Neutrophil (primary cell): ENCODE measurements around the gene ENDOV.

ENCODE experiments used
- H3K27ac ChIP-seq: fragments of 200-600 bp; sonication (generic); 2 replicates; pipeline ENCODE4 v1.5.1; 2016; ENCODE audit warnings: mild to moderate bottlenecking, moderate library complexity
- H3K27me3 ChIP-seq: fragments of 200-600 bp; sonication (generic); 2 replicates; pipeline ENCODE4 v1.6.0; 2016; ENCODE audit warnings: mild to moderate bottlenecking
- H3K36me3 ChIP-seq: fragments of 200-600 bp; sonication (generic); 2 replicates; pipeline ENCODE4 v1.5.1; 2017
- H3K4me1 ChIP-seq, 2 experiments: fragments of 200-600 bp in 1 of 2; sonication (generic) in 1 of 2; 1 replicate in 1 of 2; 2 replicates in 1 of 2; pipeline versions ENCODE4 v1.5.1 to v1.6.1; 2013 to 2016; ENCODE audit warnings: low read depth in 1 of 2, low read length in 1 of 2, mild to moderate bottlenecking in 1 of 2, moderate library complexity in 1 of 2; ENCODE audit not compliant: control insufficient read depth in 1 of 2, insufficient read depth in 1 of 2
- H3K4me3 ChIP-seq, 2 experiments: fragments of 200-600 bp in 1 of 2; sonication (generic) in 1 of 2; 1 replicate in 1 of 2; 2 replicates in 1 of 2; pipeline ENCODE4 v1.5.1; 2013 to 2016; ENCODE audit warnings: low read depth in 1 of 2, low read length in 1 of 2, mild to moderate bottlenecking in 1 of 2, moderate library complexity in 1 of 2
- H3K9me3 ChIP-seq: fragments of 200-600 bp; sonication (generic); 2 replicates; pipeline ENCODE4 v1.5.1; 2016
- CTCF ChIP-seq: fragments of 200-600 bp; sonication (generic); IDR thresholded peaks from 2 replicates; pipeline ENCODE4 v1.5.1; 2016; ENCODE audit warnings: antibody characterized with exemption

ENDOV gene

GRCh38 chr17:80482058-80482318 is 67.0 kb downstream of the ENDOV start:
- Histone ChIP-seq H3K27ac (no peak overlapping the region), H3K4me1 (peaks cover 0 to 13% of the 10 kb centered on the region in 2 experiments), H3K36me3 (no peaks in the 10 kb centered on the region), H3K9me3 (peaks cover 7% of the 10 kb centered on the region), H3K4me3 (no peak overlapping the region), H3K27me3 (peaks cover 100% of the 10 kb centered on the region)
- TF ChIP-seq CTCF = no peak

GRCh38 chr17:80482555-80483308 is 67.8 kb downstream of the ENDOV start:
- Histone ChIP-seq H3K9me3 (peaks cover 14% of the 10 kb centered on the region), H3K36me3 (no peaks in the 10 kb centered on the region), H3K4me1 (peaks cover 0 to 8% of the 10 kb centered on the region in 2 experiments), H3K27ac (no peak overlapping the region), H3K4me3 (no peak overlapping the region), H3K27me3 (peaks cover 99% of the 10 kb centered on the region)
- no peak for TF ChIP-seq CTCF

GRCh38 chr17:80485846-80486245 is 70.9 kb downstream of the ENDOV start:
- TF ChIP-seq CTCF = no peak
- Histone ChIP-seq H3K4me3 (no peak overlapping the region), H3K9me3 (peaks cover 15% of the 10 kb centered on the region), H3K27ac (no peak overlapping the region), H3K27me3 (peaks cover 78% of the 10 kb centered on the region), H3K4me1 (no peaks in the 10 kb centered on the region), H3K36me3 (no peaks in the 10 kb centered on the region)

GRCh38 chr17:80486692-80487091 is 71.7 kb downstream of the ENDOV start:
- Histone ChIP-seq H3K27ac (no peak overlapping the region), H3K36me3 (no peaks in the 10 kb centered on the region), H3K4me1 (no peaks in the 10 kb centered on the region), H3K9me3 (peaks cover 15% of the 10 kb centered on the region), H3K27me3 (peaks cover 78% of the 10 kb centered on the region), H3K4me3 (no peak overlapping the region)
- no peak for TF ChIP-seq CTCF

- peaks cover 15% of the 10 kb centered on the region for H3K9me3 ChIP-seq
- peaks cover 75% of the 10 kb centered on the region for H3K27me3 ChIP-seq
- H3K27ac ChIP-seq = no peak overlapping the region
- H3K4me3 ChIP-seq = no peak overlapping the region
- no peak for TF ChIP-seq CTCF
- H3K4me1 ChIP-seq = no peaks in the 10 kb centered on the region
- H3K36me3 ChIP-seq = no peaks in the 10 kb centered on the region
These were observed 72.5 kb downstream of the ENDOV start for GRCh38 chr17:80487511-80487910.
